GM21381 (cell line): ENCODE measurements around the gene PHF5A.

Experiments used
- ATAC-seq: cut with Tn5 transposase; IDR thresholded peaks from one replicate; pipeline ENCODE4 v1.9.1; 2021; ENCODE audit warnings: mild to moderate bottlenecking, moderate library complexity; ENCODE audit not compliant: unreplicated experiment

PHF5A gene

DNA sequence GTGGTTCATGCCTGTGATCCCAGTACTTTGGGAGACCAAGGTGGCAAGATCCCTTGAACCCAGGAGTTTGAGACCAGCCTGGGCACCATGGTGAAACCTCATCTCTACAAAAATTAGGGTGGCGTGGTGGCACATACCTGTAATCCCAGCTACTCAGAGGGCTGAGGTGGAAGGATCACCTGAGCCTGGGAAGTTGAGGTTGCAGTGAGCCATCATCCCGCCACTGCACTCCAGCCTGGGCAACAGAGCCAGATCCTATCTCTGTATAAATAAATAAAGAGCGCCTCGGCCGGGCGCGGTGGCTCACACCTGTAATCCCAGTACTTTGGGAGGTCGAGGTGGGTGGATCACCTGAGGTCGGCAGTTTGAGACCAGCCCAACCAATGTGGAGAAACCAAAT lies 49.8 kb downstream of the PHF5A start:
- no peak for ATAC-seq

DNA sequence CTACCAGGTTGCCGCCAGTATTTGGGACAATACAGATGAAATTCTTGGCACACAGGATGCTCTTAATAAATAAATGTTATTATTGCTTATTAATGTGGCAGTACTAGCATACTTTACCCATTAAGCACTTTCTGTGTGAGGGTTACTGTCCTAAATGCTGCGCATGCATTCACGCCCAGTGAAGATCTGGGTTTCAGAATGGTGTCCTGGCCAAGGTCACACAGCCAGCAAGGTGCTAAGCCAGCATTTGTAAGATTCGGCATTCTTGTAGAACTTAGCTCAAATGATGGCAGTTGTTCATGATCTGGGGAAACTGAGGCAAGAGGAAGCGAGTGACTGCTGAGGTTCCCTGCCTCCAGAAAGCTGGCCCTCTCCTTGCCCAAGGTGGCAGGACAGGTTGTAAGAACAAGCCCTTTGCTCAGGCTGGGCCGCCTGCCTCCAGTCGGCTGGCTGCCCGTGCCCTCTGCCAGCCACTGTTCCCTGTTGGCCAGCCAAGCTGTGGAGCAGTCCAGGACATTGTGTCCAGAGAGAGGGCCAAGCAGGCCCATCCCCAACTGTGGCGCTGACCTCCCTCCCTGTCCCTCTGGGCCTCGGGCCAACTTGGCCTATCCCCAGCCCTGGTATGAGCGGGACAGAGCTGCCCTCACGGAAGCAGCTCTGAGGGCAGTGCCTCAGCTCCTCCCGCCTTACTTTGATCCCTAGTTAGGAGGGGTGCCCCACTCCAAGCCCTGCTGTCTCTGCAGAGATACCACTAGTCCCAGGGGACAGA lies 50.7 kb downstream of the PHF5A start:
- no peak for ATAC-seq

DNA sequence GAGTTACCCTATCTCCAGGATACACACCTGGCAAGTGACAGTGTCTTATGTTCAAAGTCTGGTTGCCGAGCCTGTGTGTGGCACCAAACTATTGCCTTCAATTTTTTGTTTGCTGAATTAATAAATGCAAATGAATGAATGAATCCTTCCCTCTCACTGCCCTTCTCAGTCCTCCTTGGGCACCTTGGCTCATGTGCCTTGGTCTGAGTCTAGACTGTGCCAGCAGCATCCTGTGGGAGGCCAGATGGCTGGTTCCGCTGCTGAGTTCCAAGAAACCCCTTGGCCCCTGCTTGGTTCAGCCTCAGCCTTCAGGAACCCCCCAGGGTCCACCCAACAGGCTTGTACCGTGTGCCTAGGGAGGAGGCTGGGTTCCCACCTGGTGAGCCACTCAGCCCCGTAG lies 52.9 kb downstream of the PHF5A start:
- ATAC-seq: no peak

DNA sequence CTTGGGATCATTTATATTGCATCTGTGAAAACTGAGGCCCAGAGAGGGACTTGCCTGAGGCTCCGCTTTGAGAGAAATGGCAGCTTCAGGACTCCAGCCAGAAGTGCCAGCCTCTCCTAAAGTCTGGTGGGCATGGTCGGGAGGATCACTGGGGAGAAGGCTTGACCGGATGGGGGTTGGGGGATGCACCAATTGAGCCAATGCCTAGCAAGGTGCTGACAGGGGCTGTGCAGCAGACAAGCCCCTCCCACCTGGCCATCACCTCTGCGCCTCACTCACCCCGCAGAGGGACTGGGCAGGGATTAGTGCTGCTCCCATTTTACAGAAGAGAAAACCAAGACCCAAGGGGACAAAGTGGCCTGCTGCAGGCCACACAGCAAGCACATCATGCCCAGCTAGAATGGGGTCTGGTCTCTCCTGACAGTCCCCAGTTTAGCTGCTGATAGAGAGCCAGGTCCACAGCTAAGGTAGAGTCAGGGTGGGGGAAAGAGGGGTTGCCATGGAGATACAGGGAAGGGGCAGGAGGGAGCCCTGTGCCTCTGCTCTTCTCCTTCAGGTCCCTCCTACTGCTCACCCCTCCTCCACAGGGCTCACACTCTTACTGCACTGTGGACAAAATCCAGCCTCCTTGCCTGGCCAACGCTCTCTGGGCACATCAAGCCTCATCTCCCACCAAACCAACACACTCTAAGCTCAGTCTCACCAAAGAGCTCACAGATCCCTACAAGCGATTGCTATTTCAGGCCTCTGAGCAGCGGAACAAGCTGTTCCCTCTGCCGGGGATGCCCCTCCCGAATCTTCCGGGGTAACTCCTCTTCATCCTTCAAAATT lies 57.3 kb downstream of the PHF5A start:
- ATAC-seq: no peak

DNA sequence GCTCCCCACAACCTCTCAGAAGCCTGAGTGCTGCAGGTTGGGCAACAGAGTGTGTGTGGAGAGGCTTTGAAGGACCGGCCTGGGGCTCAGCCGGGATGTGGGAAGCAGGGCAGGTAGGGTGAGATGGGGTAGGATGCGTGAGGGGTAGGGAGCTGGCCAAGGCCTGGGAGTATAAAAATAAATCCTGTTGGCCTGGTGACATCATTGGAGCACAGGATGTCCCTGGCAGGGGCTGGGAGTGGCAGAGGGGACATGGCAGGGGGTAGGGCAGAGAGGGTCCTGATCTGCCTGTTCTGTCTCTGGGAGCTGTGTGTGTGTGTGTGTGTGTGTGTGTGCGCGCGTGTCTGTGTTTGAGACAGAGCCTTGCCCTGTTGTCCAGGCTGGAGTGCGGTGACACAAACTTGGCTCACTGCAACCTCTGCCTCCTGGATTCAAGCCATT lies 58.2 kb downstream of the PHF5A start:
- ATAC-seq: no peak
